ACC112 (cell line): ENCODE data around the gene VSIG2.

Experiments used
- H2AFZ ChIP-seq: fragments of 200-600 bp; sonication (generic); one replicate; pipeline ENCODE4 v1.6.0; 2017; ENCODE audit warnings: antibody characterized with exemption, low read length; ENCODE audit not compliant: unreplicated experiment
- H3K27ac ChIP-seq: fragments of 200-600 bp; sonication (generic); 2 replicates; pipeline ENCODE4 v1.5.1; 2014; ENCODE audit warnings: low read depth, mild to moderate bottlenecking, antibody characterized with exemption, low read length, moderate library complexity
- H3K27me3 ChIP-seq: fragments of 200-600 bp; sonication (generic); 2 replicates; pipeline ENCODE4 v1.6.1; 2014; ENCODE audit warnings: mild to moderate bottlenecking, antibody characterized with exemption, low read length, moderate library complexity, mixed read lengths; ENCODE audit not compliant: insufficient read depth
- H3K36me3 ChIP-seq: fragments of 200-600 bp; sonication (generic); 2 replicates; pipeline ENCODE4 v1.6.1; 2016; ENCODE audit warnings: mild to moderate bottlenecking, antibody characterized with exemption, low read length, moderate library complexity, mixed read lengths; ENCODE audit not compliant: insufficient read depth
- H3K4me1 ChIP-seq: fragments of 200-600 bp; sonication (generic); one replicate; pipeline ENCODE4 v1.6.1; 2016; ENCODE audit warnings: low read length, mixed read lengths; ENCODE audit not compliant: insufficient read depth, unreplicated experiment, control insufficient read depth
- H3K4me3 ChIP-seq: fragments of 200-600 bp; sonication (generic); 2 replicates; pipeline ENCODE4 v1.5.1; 2014; ENCODE audit warnings: mild to moderate bottlenecking, low read depth, low read length
- H3K79me2 ChIP-seq: fragments of 200-600 bp; sonication (generic); one replicate; pipeline ENCODE4 v1.6.0; 2016; ENCODE audit warnings: low read length; ENCODE audit not compliant: control insufficient read depth, unreplicated experiment, insufficient read depth

The VSIG2 gene

GRCh38 chr11:124756033-124756752, 4.1 kb upstream of the VSIG2 start:
- H3K27me3 ChIP-seq: 0 out of 2 replicates have a peak, but pooled peaks cover 4% of the 10 kb centered on the region

DNA sequence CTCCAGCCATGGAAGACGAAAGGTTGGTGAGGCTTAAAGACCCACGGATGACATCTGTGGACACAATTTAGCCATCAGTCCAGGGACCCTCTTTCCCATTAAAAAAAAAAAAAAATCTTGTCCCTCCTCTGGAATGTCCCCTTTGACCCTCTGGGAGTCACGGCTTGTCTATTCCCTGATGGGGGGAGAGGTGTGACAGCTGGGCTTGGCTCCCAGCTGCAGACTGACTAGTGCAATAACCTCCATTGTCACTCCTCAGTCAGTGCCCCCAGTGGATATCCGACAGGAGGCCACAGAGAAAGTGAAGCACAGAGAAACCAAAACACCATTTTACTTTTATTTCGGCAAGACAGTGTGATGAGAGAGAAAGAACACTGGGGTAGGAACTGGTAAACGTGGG, 2.7 kb upstream of the VSIG2 start:
- 0 out of 2 replicates have a peak, but pooled peaks cover 2% of the 10 kb centered on the region for H3K27me3 ChIP-seq
- no peaks in the 10 kb centered on the region for H3K36me3 ChIP-seq
- no peak overlapping the region for H3K4me3 ChIP-seq
- no peak overlapping the region for H2AFZ ChIP-seq
- H3K27ac ChIP-seq: no peak overlapping the region
- peaks cover 18% of the 10 kb centered on the region for H3K4me1 ChIP-seq
- no peaks in the 10 kb centered on the region for H3K79me2 ChIP-seq

More at GRCh38 chr11:124756033-124756752, 4.1 kb upstream of the VSIG2 start:
- no peak overlapping the region for H2AFZ ChIP-seq
- H3K36me3 ChIP-seq: no peaks in the 10 kb centered on the region
- H3K79me2 ChIP-seq: no peaks in the 10 kb centered on the region
- peaks cover 18% of the 10 kb centered on the region for H3K4me1 ChIP-seq
- H3K27ac ChIP-seq: no peak overlapping the region
- H3K4me3 ChIP-seq: no peak overlapping the region

- no peak overlapping the region for H2AFZ ChIP-seq
- H3K79me2 ChIP-seq: no peaks in the 10 kb centered on the region
- H3K27me3 ChIP-seq: no peaks in the 10 kb centered on the region
- H3K4me3 ChIP-seq: no peak overlapping the region
- H3K36me3 ChIP-seq: no peaks in the 10 kb centered on the region
- no peak overlapping the region for H3K27ac ChIP-seq
- H3K4me1 ChIP-seq: peaks cover 19% of the 10 kb centered on the region
Observed at GRCh38 chr11:124754309-124754708, 2.3 kb upstream of the VSIG2 start.

GRCh38 chr11:124753624-124754023, 1.6 kb upstream of the VSIG2 start:
- Histone ChIP-seq H3K4me3 (no peak overlapping the region), H3K27ac (no peak overlapping the region), H3K79me2 (no peaks in the 10 kb centered on the region), H3K4me1 (peaks cover 26% of the 10 kb centered on the region), H3K27me3 (no peaks in the 10 kb centered on the region), H3K36me3 (no peaks in the 10 kb centered on the region), H2AFZ (no peak overlapping the region)

- Histone ChIP-seq H3K27ac (no peak overlapping the region), H3K36me3 (no peaks in the 10 kb centered on the region), H3K27me3 (no peaks in the 10 kb centered on the region), H3K79me2 (no peaks in the 10 kb centered on the region), H3K4me1 (peaks cover 30% of the 10 kb centered on the region), H2AFZ (no peak overlapping the region), H3K4me3 (no peak overlapping the region)
Observed at GRCh38 chr11:124753205-124753604, 1.1 kb upstream of the VSIG2 start.

GRCh38 chr11:124752471-124753102, 532 bp upstream of the VSIG2 start:
- H3K4me3 ChIP-seq: no peak overlapping the region

GRCh38 chr11:124751391-124751740, 689 bp downstream of the VSIG2 start:
- H3K79me2 ChIP-seq: no peaks in the 10 kb centered on the region
- H3K4me1 ChIP-seq: peaks cover 38% of the 10 kb centered on the region
- H3K27me3 ChIP-seq: no peaks in the 10 kb centered on the region
- H3K36me3 ChIP-seq: no peaks in the 10 kb centered on the region
- no peak overlapping the region for H3K4me3 ChIP-seq
- H3K27ac ChIP-seq: no peak overlapping the region
- no peak overlapping the region for H2AFZ ChIP-seq

More at GRCh38 chr11:124752471-124753102, 532 bp upstream of the VSIG2 start:
- no peaks in the 10 kb centered on the region for H3K27me3 ChIP-seq
- peaks cover 32% of the 10 kb centered on the region for H3K4me1 ChIP-seq
- H3K36me3 ChIP-seq: no peaks in the 10 kb centered on the region
- H3K79me2 ChIP-seq: no peaks in the 10 kb centered on the region
- H2AFZ ChIP-seq: no peak overlapping the region
- no peak overlapping the region for H3K27ac ChIP-seq

DNA sequence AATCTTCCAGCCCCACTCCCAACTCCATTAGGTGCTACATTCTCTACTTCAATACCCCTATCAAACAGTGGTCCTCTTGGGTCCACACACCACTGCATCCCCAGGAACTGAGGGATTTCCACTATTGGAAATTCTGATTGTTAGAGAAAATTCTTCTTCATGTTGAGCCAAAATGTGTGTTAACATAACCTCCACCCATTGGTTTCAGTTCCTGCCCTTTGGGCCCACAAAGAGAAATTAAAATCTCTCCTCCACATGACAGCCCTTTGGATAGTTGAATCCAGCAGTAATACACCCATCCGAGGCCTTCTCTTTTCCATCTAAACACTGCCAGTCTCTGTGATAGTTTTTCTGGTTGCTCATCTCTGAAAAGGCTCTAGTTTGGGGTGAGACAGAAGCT, 2.1 kb downstream of the VSIG2 start:
- H3K36me3 ChIP-seq: no peaks in the 10 kb centered on the region
- H3K4me1 ChIP-seq: peaks cover 36% of the 10 kb centered on the region
- H3K79me2 ChIP-seq: no peaks in the 10 kb centered on the region
- H3K4me3 ChIP-seq: no peak overlapping the region
- H3K27ac ChIP-seq: no peak overlapping the region
- no peak overlapping the region for H2AFZ ChIP-seq
- H3K27me3 ChIP-seq: peaks cover 8% of the 10 kb centered on the region; the same call in 1 of the 2 replicates

GRCh38 chr11:124748481-124749343, 3.3 kb downstream of the VSIG2 start:
- Histone ChIP-seq H3K27ac (no peak overlapping the region), H3K36me3 (no peaks in the 10 kb centered on the region), H3K4me3 (no peak overlapping the region), H3K79me2 (no peaks in the 10 kb centered on the region), H3K4me1 (peaks cover 24% of the 10 kb centered on the region), H3K27me3 (peaks cover 15% of the 10 kb centered on the region; the same call in 1 of the 2 replicates), H2AFZ (no peak overlapping the region)

- Histone ChIP-seq H2AFZ (no peak overlapping the region), H3K79me2 (no peaks in the 10 kb centered on the region), H3K4me1 (peaks cover 20% of the 10 kb centered on the region), H3K4me3 (no peak overlapping the region), H3K27ac (no peak overlapping the region), H3K36me3 (no peaks in the 10 kb centered on the region), H3K27me3 (peaks cover 17% of the 10 kb centered on the region; the same call in 1 of the 2 replicates)
Observed at GRCh38 chr11:124748100-124748418, 4.0 kb downstream of the VSIG2 start.
